NCI-H526 treated with DMSO at 0.1 percent for 48 hours (cell line): Measurements from ENCODE around the gene BMPR2.
A peak's percentile ranks its signal among the peaks of the same experiment; 100 is the strongest.
"Not testable (repeated sequence)": the region's sequence is repeated elsewhere in the genome, so short reads cannot be mapped to it uniquely, and the experiment has no call there.

Experiments
- DNase-seq: peaks from one replicate; lab custom pipeline; 2025; lab: John Stamatoyannopoulos, UW

Gene BMPR2

DNA sequence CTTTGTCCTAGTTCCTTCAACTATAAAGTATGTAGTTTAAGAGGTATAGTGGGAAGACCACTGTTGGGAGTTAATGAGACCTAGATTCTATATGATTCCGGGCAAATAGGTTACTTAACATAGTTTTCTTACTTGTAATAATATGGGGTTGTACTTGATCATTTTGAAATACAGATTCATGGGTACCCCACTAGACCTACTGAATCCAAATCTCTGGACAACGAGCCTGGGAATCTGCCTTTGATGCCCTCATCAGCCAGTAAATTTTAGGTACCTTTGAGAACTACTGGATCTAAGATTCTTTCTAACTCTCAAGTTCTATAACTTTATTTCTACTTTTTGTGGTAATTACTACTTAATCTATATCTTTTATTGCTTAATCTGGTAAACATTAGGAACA lies 6.6 kb downstream of the BMPR2 start:
- no peak for DNase-seq

DNA sequence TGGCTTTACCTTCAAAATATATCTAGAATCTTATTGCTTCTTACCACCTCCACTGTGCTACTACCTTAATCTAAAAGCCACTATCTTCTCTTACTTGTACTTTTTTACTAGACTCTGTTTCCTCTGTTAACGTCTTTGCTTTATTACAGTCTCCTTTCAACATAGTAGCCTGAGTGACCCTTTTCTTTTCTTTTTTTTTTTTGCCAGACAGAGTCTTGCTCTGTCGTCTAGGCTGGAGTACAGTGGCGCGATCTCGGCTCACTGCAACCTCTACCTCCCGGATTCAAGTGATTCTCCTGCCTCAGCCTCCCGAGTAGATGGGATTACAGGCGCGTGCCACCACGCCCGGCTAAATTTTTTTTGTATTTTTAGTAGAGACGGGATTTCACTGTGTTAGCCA lies 10.4 kb downstream of the BMPR2 start:
- DNase-seq = not testable (repeated sequence)

DNA sequence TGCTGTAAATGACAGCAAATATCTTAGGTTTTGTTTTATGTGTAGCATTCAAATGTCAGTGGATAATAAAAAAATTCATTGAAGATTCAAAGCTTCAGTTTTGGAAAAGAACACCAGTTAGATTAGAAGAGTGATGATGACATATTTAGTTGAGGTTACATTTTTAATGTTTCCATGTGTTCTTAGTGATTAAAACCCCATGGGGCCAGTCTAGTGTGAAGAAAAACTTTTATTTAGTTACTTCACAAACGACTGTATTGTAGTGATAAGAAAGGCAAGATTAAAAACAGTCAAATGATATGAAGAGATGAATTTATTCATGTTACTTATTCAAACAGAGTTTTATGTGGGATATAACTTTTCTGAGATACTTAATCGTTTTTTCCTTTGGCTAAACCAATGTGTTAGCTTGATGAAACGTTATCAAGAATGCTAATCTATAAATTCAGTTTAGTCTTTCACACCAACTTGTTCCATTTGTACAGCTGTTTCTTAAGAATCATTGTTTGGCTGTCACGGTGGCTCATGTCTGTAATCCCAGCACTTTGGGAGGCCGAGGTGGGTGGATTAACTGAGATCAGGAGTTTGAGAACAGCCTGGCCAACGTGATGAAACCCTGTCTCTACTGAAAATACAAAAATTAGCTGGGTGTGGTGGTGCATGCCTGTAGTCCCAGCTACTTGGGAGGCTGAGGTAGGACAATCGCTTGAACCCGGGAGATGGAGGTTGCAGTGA lies 11.6 kb downstream of the BMPR2 start:
- no peak for DNase-seq

DNA sequence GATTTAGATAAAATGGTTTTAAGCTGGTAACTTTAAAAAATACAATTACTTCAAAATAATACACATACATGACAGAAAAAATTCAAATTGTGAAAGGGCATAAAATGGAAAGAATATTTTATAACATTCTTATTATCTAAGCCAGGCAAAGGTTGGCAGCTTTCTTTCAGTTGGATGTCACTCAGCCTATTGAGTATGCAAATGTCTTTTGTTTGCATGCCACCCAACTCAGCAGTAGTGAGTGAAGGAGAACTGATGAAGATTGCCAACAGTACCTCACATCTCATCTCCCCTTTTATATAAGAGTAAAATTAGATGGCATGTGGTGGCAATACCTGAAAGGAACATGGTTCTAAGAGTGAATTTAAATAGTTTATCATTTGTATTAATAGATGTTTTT lies 24.8 kb downstream of the BMPR2 start:
- peak; percentile 92 for DNase-seq

DNA sequence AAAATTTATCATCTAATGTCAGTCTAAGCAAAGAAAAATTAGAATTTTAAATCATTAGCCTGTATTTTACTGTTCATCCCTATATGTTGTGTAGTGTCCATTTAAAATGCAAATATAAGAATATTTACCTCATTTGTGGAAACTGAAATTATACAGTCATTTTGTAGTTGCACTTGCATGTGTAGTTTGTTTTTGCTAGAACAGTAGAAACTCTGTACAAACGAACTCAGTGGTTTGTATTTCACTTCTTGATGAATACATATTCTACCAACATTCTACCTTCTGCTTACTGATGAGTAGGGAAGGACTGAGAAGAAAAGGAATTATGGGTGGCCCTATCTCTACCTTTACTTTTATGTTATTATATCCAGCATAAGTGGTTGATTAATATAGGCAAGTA lies 29.7 kb downstream of the BMPR2 start:
- no peak for DNase-seq

DNA sequence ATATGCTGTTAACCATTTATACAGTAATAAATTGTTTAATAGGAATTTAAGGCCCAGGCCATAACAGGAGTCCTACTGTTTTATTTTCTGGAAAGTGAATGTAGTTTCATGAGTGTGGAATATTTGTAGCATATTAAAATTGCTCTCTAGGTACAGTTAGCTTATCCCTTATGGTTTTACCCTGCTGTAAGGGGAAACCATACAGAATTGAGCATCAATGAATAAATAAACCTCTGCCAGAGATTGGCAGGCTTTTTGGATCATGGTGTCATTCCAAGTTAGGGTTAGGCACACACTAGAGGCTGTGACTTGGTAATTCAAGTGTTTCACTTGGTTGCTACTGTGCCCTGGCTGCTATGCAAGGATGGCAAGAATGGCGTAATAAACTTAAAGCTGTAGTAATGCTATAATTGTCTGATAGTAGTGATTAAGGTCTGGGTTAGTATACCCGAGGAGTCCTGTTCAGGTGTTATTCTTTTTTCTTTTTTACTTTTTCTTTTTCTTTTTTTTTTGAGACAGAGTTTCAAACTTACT lies 30.4 kb downstream of the BMPR2 start:
- no peak for DNase-seq

DNA sequence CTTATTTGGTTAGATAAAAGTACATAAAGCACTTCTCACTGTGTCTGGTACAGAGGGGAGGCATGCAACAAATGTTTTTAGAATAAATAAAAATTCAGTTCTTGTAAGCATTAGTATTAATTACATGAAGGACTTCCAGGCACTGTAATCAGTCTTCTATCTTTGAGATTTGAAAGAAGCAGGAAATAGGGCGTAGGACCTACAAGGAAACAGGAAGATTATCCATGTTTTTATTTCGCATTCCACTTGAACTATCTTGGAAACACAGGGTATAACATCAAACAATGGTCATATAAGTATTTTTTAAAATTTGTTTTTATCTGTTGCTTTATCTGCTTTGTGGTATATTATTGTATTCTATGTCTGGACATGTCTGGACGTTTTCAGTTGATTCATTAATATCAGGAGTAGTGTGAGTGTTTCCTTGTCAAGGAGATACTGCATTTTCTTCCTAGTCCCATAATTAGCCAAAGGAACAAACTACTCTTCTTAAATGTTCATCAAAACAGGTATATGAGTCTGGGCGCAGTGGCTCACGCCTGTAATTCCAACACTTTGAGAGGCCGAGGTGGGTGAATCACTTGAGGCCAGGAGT lies 32.5 kb downstream of the BMPR2 start:
- no peak for DNase-seq

DNA sequence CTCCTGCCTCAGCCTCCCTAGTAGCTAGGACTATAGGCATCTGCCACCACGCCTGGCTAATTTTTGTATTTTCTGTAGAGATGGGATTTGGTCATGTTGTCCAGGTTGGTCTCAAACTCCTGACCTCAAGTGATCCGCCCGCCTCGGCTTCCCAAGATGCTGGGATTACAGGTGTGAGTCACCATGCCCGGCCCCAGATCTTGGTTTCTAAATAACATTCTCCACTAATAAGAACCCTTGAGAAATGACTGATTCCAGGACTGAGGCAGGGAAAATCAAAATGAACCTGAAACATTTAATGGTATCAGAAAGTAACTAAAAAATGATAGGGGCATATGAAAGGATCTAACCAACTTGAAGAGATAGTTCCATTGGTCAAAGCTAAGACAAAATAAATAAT lies 34.0 kb downstream of the BMPR2 start:
- no peak for DNase-seq

DNA sequence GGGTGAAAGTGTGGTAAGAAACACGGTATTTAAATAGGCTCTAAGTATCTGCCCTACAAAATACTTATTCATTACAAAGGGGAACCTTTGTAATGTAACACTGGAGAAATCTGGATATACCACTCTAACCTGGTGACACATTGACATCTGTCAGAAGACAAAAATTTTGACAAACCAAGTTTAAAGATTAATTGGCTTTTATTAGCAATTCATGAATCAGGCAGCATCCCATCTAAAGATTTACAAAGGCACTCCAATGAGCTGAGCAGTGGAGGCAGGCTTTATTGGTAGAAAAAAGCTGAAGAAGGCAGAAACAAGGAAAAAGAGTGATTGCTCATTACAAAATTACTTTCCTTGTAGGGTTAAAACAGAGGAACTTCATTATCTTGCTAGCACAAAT lies 35.0 kb downstream of the BMPR2 start:
- no peak for DNase-seq

DNA sequence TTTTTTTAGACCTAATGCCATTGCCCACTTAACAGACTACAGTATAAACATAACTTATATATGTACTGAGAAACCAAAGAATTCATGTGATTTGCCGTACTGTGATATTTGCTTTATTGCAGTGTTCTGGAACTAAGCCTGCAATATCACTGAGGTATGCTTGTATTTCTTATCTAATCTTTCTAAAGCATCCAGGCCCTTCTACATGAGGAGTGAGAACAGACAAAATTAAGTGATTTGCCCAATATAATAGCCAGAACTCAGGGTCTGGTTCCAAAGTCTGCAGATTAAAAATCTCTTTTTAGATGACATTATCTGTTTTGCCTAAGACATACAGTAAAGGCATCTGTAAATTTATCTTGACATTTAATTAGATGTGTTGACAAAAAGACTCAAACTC lies 41.9 kb downstream of the BMPR2 start:
- no peak for DNase-seq

DNA sequence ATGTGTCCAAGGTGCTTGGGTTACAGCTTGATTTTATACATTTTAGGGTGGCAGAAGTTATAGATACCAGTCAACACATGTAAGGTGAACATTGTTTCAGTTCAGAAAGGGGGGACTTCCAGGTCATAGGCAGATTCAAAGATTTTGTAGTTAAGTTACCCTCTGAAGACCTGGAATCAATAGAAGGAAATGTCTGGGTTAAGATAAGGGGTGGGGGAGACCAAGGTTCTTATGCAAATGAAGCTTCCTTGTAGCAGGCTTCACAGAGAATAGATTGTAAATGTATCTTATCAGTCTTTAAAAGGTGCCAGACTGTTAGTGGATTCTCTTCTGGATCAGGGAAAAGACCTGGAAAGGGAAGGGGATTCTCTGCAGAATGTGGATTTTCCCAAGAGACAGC lies 42.4 kb downstream of the BMPR2 start:
- no peak for DNase-seq

DNA sequence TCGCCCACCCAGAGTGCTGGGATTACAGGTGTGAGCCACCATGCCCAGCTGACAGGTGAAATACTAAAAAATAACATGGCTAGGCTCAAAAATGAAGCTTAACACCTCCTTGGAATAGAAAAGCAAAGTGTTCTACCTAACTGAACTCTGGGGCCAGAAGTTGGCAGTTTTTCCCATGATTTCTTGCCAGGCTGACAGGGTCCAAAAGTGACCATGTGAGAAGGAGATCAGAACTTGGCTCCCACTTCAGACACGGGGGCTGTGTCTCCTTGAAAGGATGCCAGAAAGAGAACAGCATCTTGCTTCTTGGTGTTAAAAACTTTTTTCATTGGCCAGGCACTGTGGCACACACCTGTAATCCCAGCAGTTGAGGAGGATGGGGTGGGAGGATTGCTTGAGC lies 47.0 kb downstream of the BMPR2 start:
- DNase-seq = no peak

DNA sequence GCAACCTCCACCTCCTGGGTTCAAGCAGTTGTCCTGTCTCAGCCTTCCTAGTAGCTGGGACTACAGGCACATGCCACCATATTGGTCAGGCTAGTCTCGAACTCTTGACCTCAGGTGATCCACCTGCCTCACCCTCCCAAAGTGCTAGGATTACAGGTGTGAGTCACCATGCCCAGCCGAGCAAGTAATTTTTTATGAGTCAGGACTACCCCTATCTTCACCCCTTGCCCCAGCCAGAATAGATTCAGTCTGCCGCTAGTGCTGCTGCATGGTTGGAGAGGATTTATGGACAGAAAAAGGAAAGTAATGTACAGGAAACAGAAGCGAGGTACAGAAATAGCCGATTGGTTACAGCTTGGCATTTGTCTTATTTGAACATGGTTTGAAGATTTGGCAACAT lies 48.9 kb downstream of the BMPR2 start:
- DNase-seq = no peak

DNA sequence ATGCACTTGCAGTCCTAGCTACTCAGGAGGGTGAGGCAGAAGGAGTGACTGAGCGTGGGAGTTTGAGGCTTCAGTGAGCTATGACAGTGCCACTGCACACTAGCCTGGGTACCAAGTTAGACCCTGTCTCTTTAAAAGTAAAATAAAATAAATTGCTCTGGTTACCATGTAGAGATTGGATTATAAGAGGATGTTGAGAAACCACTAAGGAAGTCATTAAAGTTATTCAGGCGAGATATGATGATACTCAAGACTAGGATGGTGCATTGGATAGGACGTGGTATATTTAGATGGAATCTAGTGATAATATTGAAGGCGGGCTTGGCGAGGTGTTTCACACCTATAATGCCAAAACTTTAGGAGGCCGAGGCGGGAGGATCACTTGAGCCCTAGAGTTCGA lies 50.6 kb downstream of the BMPR2 start:
- no peak for DNase-seq

DNA sequence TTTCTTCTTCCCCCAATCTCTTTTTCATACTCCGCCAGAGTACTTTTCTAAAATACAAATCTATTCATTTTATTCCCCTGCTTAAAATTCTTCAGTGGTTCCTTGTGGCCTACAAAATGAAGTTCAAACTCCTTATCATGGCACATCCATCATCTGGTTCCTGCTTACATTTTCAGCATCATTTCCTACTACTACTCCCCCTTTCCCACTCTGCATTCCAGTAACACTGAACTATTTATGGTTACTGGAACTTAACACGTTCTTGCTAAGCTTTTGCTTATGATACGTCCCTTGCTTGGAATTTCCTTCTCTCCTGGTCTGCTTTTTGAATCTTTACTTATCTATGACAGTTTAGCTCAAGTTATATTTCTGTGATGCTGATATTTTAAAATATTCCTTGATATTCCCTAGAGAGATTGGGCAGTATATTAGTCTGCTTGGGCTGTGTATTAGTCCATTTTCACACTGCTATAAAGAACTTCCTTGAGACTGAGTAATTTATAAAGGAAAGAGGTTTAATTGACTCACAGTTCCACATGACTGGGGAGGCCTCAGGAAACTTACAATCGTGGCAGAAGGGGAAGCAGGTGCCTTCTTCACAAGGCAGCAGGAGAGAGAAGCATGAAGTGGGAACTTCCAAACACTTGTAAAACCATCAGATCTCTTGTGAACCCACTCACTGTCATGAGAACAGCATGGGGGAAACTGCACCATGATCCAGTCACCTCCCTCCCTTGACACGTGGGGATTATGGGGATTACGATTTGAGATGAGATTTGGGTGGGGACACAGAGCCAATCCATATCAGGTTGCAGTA lies 53.2 kb downstream of the BMPR2 start:
- no peak for DNase-seq

DNA sequence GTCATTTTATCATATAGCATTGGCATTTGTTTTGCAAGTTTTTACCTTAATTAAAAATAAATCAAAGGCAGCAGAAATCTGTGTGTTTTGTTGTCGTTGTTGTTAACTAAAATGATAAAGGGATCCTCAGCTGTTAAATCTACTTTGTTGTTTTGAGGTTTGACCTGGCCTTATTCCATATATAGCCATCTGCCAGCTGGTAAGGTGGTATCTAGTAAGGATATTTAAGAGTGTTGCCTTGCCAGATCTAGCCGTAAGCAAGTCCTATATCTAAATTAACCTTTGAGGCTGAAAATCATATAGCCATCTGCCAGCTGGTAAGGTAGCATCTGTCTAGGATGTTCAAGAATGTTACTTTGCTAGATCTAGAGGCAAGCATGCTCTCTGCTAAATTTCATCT lies 56.6 kb downstream of the BMPR2 start:
- no peak for DNase-seq

DNA sequence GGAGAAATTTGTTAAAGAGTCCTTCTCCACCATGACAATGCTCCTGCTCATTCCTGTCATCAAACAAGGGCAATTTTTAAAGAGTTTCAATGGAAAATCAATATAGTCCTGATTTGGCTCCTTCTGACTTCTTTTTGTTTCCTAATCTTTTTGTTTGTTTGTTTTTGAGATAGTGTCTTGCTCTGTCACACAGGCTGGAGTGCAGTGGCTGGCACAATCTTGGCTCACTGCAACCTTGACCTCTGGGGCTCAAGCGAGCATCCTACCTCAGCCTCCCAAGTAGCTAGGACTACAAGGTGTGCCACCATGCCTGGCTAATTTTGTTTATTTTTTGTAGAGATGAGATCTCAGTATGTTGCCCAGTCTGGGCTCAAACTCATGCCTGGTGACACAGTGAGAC lies 58.3 kb downstream of the BMPR2 start:
- no peak for DNase-seq

DNA sequence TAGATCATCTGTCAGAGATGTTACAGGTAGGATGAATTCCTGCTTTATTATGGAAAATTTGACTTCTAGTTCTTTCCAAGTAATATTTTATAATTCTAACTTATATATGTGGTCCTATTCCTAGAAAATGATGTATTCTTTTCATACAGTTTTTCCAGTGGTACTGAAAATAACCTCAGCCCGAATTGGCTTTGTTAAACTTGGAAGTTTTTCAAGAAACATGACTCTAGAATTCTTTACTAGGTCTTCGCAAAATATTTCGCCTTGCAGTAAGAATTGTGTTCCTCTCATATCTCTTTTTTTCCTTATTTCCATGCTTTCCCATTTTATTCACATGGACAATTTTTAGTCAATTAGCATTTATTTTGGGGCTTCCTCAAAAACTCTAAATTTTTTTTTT lies 60.5 kb downstream of the BMPR2 start:
- no peak for DNase-seq

DNA sequence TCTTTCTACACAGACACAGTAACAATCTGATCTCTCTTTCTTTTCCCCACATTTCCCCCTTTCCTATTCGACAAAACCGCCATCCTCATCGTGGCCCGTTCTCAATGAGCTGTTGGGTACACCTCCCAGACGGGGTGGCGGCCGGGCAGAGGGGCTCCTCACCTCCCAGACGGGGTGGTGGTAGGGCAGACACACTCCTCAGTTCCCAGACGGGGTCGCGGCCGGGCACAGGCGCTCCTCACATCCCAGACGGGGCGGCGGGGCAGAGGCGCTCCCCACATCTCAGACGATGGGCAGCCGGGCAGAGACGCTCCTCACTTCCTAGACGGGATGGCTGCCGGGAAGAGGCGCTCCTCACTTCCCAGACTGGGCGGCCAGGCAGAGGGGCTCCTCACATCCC lies 64.0 kb downstream of the BMPR2 start:
- not testable (repeated sequence) for DNase-seq

DNA sequence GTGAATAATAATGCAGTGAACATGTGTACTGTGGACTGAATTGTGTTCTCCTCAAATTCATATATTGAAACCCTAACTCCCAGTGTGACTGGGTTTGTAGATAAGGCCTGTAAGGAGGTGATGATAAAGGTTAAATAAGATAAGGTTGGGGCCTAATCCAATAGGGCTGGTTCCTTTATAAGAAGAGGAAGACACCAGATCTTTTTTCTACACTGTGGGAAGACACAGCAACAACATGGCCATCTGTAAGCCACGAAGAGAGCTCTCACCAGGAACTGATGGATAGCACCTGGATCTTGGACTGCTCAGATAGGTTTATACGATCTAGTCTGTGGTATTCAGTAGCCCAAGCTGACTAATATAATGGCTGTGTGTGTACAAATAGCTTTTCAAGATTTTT lies 66.8 kb downstream of the BMPR2 start:
- DNase-seq = no peak

DNA sequence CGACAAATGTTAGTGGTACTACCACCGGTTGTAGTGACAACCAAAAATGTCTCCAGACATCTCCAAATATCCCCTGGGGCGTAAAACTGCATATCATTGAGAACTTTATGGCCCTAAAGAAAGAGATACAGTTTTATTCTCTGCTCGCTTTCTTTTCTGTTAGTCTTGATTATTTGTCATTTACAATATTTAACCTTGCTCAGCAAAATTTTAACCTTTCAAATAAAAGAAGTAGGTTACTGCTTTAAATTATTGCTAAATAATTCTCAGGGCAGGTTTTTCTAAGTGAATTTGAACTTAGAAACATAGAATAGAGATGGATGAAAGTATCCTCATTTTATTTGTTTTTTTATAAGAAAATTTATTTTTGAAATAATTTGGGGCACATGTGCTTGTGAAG lies 67.9 kb downstream of the BMPR2 start:
- DNase-seq = no peak

DNA sequence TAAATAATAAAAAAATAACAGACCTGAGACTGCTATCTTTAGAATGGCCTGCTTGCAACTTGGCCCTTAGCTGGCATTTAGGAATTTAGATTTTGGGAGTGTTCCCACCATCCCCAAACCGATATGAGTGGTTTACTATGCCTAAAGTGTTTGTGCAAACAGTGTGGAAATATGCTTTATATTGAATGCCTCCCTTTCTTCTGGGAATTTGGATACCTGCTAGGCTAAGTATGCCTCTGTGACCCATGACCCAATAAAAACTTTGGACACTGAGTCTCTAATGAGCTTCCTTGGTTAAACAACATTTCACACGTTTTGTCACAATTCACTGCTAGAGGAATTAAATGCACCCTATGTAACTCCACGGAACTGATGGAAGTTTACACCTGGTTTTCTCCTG lies 73.2 kb downstream of the BMPR2 start:
- no peak for DNase-seq

DNA sequence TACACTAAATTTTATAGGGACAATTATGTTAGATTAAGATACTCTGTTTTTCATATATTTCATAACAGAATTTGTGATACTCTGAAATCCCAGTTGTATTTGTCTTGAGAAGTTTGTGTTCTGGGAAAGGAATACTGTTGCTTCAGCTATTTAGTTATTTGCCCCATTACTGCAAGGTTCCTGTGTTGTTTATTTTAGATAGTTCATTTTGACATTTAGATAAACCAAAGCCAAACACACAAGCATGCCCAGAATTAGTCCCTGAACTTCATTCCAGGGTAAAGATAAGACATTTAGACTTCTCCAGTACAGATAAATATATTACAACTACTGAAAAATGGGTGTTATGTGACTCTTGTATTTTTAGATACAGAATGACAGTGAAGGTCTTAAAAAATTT lies 74.7 kb downstream of the BMPR2 start:
- no peak for DNase-seq
